Camera-type eye (tissue), 1 donor: ENCODE measurements around the gene PPM1L. TPM values are rescaled to one million over a fixed set of nuclear protein-coding genes. Genes with fewer than 3 reads are reported as not detected.

Experiments
- total RNA-seq: library from RNA; depleted of rRNA; stranded (reverse); fragments of >200 nt; gene quantifications from one replicate; pipeline ENCODE4 v1.2.3, GENCODE V29; 2014

PPM1L gene
- 58.1 TPM for total RNA-seq

DNA sequence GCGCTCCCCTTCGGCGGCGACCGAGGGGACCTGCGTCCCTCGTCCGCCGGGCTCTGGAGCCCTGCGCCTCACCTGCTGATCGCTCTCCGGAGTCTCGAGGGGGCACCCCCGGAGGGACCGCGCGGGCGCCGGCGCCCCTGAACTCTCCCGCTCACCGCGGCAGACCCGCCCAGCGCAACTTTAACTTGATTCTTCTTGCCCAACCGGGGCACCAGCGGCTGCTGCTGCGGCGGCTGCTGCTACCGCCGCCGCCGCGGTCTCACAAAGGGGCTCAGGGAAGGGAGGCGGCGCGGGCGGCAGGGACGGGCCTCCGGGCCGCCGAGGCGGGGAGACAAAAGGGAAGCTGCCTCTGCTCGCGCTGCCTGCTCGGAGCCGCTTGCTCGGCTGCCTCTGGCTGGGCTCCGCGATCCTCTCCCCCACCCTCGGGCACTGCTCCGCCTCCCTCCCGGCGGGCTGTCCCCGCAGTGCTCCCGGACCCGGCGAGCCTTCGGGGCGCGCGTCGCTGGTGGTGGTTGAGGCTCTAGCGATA lies at the start of gene PPM1L:
TSS of gene PPM1L (plus strand) at position 456 of the 529 bp plus-strand sequence.

DNA sequence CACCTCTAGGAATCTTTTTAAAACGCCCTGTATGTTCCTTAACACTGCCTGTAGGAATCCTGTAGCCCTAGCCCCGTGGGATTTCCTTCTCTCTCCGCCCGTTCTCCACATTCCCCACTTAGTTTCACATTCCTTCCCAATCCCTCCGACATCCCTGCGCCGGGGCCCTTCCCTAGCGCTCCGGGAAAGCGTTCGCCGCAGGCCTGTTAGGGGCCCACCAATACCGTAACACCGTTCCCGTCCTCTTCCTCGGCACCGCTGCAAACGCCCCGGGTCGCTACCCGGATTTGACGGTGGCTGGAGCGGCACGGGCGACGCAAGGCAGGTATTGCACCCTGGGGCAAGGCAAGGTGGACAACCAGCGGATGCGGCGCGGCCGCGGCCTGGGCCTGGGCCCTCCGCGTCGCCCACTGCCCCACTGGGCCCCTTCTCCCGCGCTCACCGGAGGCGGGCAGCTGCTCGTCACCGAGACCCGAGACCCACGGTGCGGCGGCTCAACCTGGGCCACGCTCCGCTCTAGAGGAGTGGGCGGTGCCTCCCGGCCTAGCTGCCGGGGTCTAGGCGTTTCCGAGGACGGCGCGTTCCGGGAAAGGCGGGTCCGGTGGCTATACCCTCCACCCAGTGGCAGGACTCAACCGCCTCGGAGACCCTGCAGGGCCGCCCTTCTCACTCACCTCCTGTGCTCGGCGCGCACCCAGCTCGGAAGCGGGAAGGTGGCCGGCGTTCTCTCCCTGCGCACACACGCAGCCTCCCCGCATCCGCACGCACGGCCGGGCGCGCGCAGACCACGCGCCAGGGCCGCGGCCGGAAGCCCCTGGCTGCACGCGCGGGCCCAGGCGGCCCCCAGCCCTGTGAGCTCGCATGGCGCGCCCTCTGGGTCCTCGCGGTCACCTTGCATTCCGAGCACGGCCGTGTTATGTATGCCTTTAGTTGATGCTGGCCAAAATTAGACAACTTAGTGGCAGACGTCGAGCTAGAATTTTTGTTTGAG lies 348.8 kb downstream of the PPM1L start, which contains the start of gene B3GALNT1:
TSS of gene B3GALNT1 (minus strand) at position 789 of the 991 bp plus-strand sequence. CDS start 18,595 bp downstream, outside the sequence.

Other genes with a start within 250 kb of the PPM1L start
- gene KPNA4, start 190.7 kb upstream of the PPM1L start, total RNA-seq: 43.5 TPM
- gene ARL14, start 79.1 kb upstream of the PPM1L start, total RNA-seq: not detected